Measurements from ENCODE around the gene LRRC4B. TPM values are rescaled to one million over a fixed set of nuclear protein-coding genes. Genes with fewer than 3 reads are reported as not detected.

Gene LRRC4B
- total RNA-seq, 4 donors from 2014 or later = 0.33 to 0.81 (median 0.34) TPM; not detected in 1

DNA sequence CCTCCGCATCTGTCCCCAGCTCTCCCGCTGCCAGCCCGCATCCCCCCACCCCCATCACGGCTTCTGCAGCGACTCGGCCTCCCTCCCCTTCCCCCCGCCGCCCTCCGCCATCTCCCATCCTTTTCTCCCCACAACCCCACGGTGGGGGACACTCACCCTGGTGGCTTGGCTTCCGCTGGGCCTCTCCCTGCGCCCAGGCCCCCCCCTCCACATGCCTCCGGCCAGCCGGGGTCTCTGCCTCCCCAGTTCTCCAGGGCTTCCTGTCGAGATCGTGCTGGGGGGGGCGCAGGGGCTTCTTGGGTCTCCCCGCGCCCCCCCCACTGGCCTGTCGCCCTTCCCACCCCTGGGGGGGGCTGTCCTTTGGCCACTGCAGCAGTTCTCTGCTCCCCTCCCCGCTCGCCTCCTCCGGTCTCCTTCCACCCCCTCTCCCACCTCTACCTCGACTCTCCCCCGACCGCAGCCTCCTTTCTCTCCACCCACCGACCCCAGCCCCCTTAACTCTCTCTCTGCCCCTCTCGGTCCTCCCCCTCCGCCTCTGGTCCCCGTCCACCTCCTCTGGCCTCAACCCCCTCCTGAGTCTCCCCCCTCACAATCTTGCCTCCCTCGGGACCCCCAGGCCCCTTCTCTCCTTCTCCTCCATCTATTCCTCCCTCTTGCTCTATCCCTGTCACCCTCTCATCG, 17.1 kb downstream of the LRRC4B start:
- intact Hi-C loops (cut with DNase I; ENCODE audit: low total_unique reads) (loop anchor here (10.0 kb wide), 1 partner anchor 86 kb away; no protein-coding TSS in a partner anchor), in situ Hi-C loops (cut with MboI; ENCODE audit: low sequenced_read_pairs in 4 of 4) (no loop called here)
- TF ChIP-seq POLR2A (IDR thresholded peaks at IDR 0.05) = no peak
- TF ChIP-seq, protein P1, sequence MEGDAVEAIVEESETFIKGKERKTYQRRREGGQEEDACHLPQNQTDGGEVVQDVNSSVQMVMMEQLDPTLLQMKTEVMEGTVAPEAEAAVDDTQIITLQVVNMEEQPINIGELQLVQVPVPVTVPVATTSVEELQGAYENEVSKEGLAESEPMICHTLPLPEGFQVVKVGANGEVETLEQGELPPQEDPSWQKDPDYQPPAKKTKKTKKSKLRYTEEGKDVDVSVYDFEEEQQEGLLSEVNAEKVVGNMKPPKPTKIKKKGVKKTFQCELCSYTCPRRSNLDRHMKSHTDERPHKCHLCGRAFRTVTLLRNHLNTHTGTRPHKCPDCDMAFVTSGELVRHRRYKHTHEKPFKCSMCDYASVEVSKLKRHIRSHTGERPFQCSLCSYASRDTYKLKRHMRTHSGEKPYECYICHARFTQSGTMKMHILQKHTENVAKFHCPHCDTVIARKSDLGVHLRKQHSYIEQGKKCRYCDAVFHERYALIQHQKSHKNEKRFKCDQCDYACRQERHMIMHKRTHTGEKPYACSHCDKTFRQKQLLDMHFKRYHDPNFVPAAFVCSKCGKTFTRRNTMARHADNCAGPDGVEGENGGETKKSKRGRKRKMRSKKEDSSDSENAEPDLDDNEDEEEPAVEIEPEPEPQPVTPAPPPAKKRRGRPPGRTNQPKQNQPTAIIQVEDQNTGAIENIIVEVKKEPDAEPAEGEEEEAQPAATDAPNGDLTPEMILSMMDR (IDR thresholded peaks at IDR 0.05 in 4 of 5, conservative IDR thresholded peaks at IDR 0.05 in 1 of 5) = no peak
- Histone ChIP-seq H3K27ac (no peak overlapping the region), H3K9me3 (no peaks in the 10 kb centered on the region), H3K27me3 (peaks cover 35 to 50% (median 48%) of the 10 kb centered on the region in 3 donors), H3K36me3 (no peaks in the 10 kb centered on the region), H3K4me1 (peaks cover 0 to 3% of the 10 kb centered on the region in 2 donors), H3K4me3 (peak overlapping the region in 1 of 4 donors; percentile 18)
- DNase-seq (no peak), ATAC-seq (no peak)

DNA sequence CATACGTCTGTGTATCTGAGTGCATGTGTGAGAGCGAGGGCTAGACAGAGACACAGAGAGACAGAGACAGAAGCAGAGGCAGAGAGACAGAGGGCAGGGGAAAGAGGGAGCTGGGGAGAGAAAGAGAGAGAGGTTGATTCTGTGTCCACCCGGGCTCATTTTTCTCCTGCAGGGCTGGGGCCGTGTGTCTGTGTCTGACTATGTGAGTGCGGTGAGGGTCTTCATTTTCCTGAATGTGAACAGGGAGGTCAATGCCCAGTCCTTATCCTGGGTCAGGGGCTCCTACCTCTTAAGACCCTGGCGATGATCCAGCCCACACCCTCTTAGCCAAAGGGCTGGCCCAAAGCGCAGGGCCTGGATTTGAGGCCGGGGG, 17.7 kb downstream of the LRRC4B start:
- in situ Hi-C loops (cut with MboI; ENCODE audit: low sequenced_read_pairs in 4 of 4) (no loop called here), intact Hi-C loops (cut with DNase I; ENCODE audit: low total_unique reads) (loop anchor here (10.0 kb wide), 1 partner anchor 86 kb away; no protein-coding TSS in a partner anchor)
- TF ChIP-seq, protein P1 (IDR thresholded peaks at IDR 0.05 in 4 of 5, conservative IDR thresholded peaks at IDR 0.05 in 1 of 5) = no peak
- no peaks in the 10 kb centered on the region for H3K36me3 ChIP-seq
- no peak for ATAC-seq
- peak overlapping the region in 1 of 4 donors; percentile 18 for H3K4me3 ChIP-seq
- no peaks in the 10 kb centered on the region for H3K9me3 ChIP-seq
- DNase-seq = no peak
- H3K27me3 ChIP-seq = peaks cover 31 to 44% (median 42%) of the 10 kb centered on the region in 3 donors
- no peaks in the 10 kb centered on the region for H3K4me1 ChIP-seq
- H3K27ac ChIP-seq = no peak overlapping the region

DNA sequence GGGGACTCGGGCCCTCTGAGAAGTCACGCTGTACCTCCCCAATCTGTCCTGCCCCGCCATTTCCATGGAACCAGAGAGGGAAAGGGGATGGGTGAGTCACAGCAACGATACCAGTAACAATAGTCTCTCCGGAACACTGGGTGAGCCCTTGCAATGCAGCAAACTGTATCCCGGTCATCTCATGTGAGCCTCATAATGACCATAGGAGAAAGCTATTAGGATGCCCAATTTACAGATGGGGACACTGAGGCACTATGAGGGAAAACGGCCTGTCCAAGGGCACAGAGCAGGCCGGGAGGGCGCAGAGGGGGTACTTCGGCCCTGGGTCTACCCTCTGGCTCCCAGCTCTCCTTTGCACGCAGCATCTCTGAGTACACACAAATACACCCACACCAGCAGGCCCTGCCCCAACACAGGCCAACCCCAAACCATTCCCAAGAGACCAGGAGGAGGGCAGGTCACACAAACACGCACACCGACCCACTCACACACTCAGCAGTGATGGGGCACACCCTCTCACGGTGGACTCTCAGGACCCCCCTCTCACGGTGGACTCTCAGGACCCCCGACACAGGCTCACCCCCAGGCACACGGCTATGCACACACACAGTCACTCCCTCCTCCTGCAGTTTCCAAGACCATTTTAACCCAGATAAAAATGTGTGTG, 18.2 kb downstream of the LRRC4B start:
- no peaks in the 10 kb centered on the region for H3K36me3 ChIP-seq
- no peak for TF ChIP-seq POLR2A (IDR thresholded peaks at IDR 0.05)
- no peaks in the 10 kb centered on the region for H3K9me3 ChIP-seq
- no peaks in the 10 kb centered on the region for H3K4me1 ChIP-seq
- DNase-seq (no peak), ATAC-seq (no peak)
- no peak overlapping the region for H3K4me3 ChIP-seq
- in situ Hi-C loops (cut with MboI; ENCODE audit: low sequenced_read_pairs in 4 of 4) = loop anchor here in 3 of 4 donors (25.0 kb wide), 1 partner anchor 237 kb away; the partner anchor contains the start of gene ACP4 (in 3 of the 3)
- intact Hi-C loops (cut with DNase I; ENCODE audit: low total_unique reads) = loop anchor here (10.0 kb wide), 1 partner anchor 85 kb away; no protein-coding TSS in a partner anchor
- H3K27ac ChIP-seq = no peak overlapping the region
- peaks cover 26 to 39% (median 36%) of the 10 kb centered on the region in 3 donors for H3K27me3 ChIP-seq

DNA sequence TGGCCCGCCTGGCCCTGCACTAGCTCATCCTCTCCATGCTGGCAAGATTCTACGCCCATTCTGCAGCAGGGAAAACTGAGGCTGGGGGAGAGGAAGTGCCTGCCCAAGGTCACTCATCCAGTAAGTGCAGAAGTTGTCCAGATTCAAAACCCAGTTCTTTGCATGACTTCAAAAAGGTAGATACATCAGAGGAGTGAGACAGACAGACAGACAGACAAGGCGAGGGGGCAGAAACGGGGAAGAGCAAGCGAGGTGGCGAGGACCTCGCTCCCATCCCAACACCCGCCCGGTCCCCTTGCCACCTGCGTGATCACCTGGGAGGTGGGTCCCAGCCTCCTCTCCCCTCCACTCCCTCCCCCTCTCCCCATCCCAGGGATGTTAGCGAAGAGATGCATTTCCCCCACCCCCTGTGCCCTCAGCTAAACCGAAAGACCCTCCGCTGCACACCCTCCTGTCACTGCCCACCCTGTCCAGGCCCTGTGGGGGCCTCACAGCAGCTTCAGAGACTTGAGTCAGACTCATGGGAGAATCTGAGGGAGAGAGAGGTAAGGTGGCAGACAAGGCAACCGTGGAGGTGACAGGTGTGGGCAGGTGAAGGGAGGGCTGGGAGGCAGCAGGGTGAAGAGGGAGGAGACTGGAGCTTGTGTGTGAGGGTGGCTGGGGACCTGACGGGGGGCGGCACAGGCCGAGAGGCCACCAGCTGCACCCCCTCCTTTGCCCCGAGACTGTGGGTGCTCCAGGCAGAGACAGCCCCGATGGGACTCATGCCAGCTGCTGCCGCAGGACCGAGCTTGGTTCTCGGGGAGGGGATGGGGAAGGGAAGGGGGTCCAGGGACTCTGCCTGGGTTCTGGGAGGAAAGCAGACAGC, 18.9 kb downstream of the LRRC4B start:
- in situ Hi-C loops (cut with MboI; ENCODE audit: low sequenced_read_pairs in 4 of 4) = loop anchor here in 3 of 4 donors (25.0 kb wide), 1 partner anchor 238 kb away; the partner anchor contains the start of gene ACP4 (in 3 of the 3)
- H3K4me3 ChIP-seq = no peak overlapping the region

More for the DNA sequence above, 18.9 kb downstream of the LRRC4B start:
- Histone ChIP-seq H3K4me1 (no peaks in the 10 kb centered on the region), H3K27ac (no peak overlapping the region), H3K9me3 (no peaks in the 10 kb centered on the region), H3K36me3 (no peaks in the 10 kb centered on the region), H3K27me3 (peaks cover 18 to 31% (median 29%) of the 10 kb centered on the region in 3 donors)
- ATAC-seq (no peak), DNase-seq (no peak)
- intact Hi-C loops (cut with DNase I; ENCODE audit: low total_unique reads) = no loop called here
- no peak for TF ChIP-seq POLR2A (IDR thresholded peaks at IDR 0.05)
- TF ChIP-seq, protein P1 (IDR thresholded peaks at IDR 0.05 in 4 of 5, conservative IDR thresholded peaks at IDR 0.05 in 1 of 5) = no peak

Measured in gastrocnemius medialis (tissue), 4 donors.